ENCODE results near the gene ANKRD62. TPM values are rescaled to one million over a fixed set of nuclear protein-coding genes. Genes with fewer than 3 reads are reported as not detected.

ANKRD62 gene
- total RNA-seq, 2 experiments from 2014 or later = not detected

DNA sequence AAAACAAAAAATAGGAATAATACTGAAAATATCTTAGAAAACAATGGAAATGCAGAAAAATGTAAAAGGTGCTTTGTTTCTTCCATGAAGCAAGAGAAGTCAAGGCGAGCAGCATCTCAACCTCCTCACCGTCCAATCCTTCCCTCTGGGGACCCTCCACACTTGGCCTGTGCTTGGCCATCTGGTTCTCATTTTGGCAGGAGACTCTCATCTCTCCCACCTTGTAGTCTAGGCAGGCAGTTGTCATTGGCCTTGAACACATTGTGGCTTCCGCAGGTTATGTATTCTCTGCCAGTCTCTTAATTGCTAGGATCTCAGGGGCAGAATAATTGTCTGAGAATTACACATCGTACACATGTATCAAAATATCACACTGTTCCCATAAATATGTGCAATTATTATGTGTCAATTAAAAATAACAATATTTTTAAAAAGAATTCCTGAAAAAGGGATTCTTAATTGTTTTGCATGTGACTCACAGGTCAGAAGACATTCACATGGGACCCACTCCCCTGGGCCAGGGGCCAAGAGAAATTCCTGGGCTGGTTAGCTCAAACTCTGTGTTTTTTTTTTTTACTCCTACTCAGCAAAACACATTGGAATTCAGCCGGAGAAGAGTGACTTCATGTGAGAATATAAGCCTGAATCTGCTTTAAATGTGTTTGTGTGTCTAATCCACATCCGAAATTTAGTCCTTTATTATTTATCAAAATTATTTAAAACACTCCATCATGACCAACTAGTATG lies 14.0 kb upstream of the ANKRD62 start:
- H3K36me3 ChIP-seq (ENCODE audit: insufficient read depth, low read length) = no peaks in the 10 kb centered on the region
- no peak overlapping the region for H3K4me3 ChIP-seq (ENCODE audit: low read length)
- TF ChIP-seq, protein P1, sequence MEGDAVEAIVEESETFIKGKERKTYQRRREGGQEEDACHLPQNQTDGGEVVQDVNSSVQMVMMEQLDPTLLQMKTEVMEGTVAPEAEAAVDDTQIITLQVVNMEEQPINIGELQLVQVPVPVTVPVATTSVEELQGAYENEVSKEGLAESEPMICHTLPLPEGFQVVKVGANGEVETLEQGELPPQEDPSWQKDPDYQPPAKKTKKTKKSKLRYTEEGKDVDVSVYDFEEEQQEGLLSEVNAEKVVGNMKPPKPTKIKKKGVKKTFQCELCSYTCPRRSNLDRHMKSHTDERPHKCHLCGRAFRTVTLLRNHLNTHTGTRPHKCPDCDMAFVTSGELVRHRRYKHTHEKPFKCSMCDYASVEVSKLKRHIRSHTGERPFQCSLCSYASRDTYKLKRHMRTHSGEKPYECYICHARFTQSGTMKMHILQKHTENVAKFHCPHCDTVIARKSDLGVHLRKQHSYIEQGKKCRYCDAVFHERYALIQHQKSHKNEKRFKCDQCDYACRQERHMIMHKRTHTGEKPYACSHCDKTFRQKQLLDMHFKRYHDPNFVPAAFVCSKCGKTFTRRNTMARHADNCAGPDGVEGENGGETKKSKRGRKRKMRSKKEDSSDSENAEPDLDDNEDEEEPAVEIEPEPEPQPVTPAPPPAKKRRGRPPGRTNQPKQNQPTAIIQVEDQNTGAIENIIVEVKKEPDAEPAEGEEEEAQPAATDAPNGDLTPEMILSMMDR (IDR thresholded peaks at IDR 0.05) = no peak
- Mint-ChIP-seq H3K27ac (no peak overlapping the region), H3K9me3 (no peaks in the 10 kb centered on the region), H3K4me3 (no peak overlapping the region), H3K36me3 (ENCODE audit: low read depth) (no peaks in the 10 kb centered on the region), H3K4me1 (ENCODE audit: low read depth) (no peaks in the 10 kb centered on the region), H3K27me3 (peaks cover 24% of the 10 kb centered on the region)
- intact Hi-C loops (cut with DNase I, micrococcal nuclease) = no loop called here
- ATAC-seq (ENCODE audit: poor library complexity) (no peak), DNase-seq (no peak)
- H3K27me3 ChIP-seq (ENCODE audit: control insufficient read depth in 1 of 2, insufficient read depth in 2 of 2, low read length in 2 of 2) = peaks cover 0 to 3% of the 10 kb centered on the region in 2 experiments
- no peak overlapping the region for H3K27ac ChIP-seq (ENCODE audit: low read depth in 1 of 2, low read length in 2 of 2)
- ChIA-PET CTCF (no interaction called here), POLR2A (no interaction called here)
- no peaks in the 10 kb centered on the region for H3K9me3 ChIP-seq (ENCODE audit: control insufficient read depth in 1 of 2, insufficient read depth in 1 of 2, low read length in 2 of 2)
- H3K4me1 ChIP-seq (ENCODE audit: insufficient read depth, low read length) = no peaks in the 10 kb centered on the region

DNA sequence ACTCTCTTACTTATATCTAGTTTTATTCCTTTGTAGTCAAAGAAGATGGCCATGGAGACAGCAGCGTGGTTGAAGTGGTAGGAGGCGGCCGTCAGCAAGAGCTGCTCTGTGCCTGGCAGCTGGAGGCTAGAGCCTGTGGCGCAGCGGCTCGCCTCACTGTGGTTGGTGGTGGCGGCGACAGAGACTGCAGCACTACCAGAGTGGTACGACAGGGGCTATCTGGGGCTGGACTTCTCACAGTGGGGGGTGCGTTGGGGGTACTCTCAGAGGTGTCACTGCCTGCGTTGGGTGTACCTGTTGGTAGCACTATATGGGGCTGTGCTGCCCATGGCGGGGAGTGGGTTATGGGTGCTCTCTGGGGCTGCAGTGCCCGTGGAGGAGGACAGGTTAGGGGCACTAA lies 8.5 kb upstream of the ANKRD62 start:
- H3K36me3 Mint-ChIP-seq (ENCODE audit: low read depth) = no peaks in the 10 kb centered on the region
- Histone ChIP-seq H3K9me3 (ENCODE audit: control insufficient read depth in 1 of 2, insufficient read depth in 1 of 2, low read length in 2 of 2) (peaks cover 0 to 5% of the 10 kb centered on the region in 2 experiments), H3K4me1 (ENCODE audit: insufficient read depth, low read length) (no peaks in the 10 kb centered on the region), H3K27ac (ENCODE audit: low read depth in 1 of 2, low read length in 2 of 2) (no peak overlapping the region), H3K4me3 (ENCODE audit: low read length) (no peak overlapping the region), H3K27me3 (ENCODE audit: control insufficient read depth in 1 of 2, insufficient read depth in 2 of 2, low read length in 2 of 2) (no peaks in the 10 kb centered on the region), H3K36me3 (ENCODE audit: insufficient read depth, low read length) (no peaks in the 10 kb centered on the region)
- H3K4me3 Mint-ChIP-seq = no peak overlapping the region
- ATAC-seq (ENCODE audit: poor library complexity) (no peak), DNase-seq (no peak)
- H3K27ac Mint-ChIP-seq = no peak overlapping the region
- H3K27me3 Mint-ChIP-seq = peaks cover 4% of the 10 kb centered on the region
- H3K9me3 Mint-ChIP-seq = no peaks in the 10 kb centered on the region
- ChIA-PET POLR2A (no interaction called here), CTCF (no interaction called here)
- H3K4me1 Mint-ChIP-seq (ENCODE audit: low read depth) = no peaks in the 10 kb centered on the region
- intact Hi-C loops (cut with DNase I, micrococcal nuclease) = no loop called here
- TF ChIP-seq, protein P1 (IDR thresholded peaks at IDR 0.05) = no peak

DNA sequence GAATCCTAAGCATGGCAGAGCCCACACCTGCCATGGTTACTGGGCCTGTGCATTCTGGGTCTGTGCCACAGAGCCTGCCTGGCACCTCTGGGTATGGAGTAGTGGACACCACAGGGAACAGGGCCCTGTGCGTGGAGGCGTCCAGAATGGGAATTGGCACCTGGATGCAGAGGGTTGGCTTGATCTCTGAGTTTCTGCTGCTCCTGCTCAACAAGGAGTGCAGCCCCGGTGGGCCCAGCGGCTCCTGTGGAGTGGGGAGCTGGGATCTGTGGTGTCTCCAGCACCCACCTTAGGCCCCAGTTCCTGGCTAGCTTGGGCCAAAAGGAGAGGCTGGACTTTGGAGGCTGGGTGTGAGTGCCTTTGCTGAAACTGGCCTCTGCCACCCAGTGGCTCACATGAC lies 7.9 kb upstream of the ANKRD62 start:
- TF ChIP-seq, protein P1 (IDR thresholded peaks at IDR 0.05) = no peak
- no peaks in the 10 kb centered on the region for H3K9me3 Mint-ChIP-seq
- intact Hi-C loops (cut with DNase I, micrococcal nuclease) = no loop called here
- no peak overlapping the region for H3K4me3 ChIP-seq (ENCODE audit: low read length)
- no peak overlapping the region for H3K4me3 Mint-ChIP-seq
- no peaks in the 10 kb centered on the region for H3K36me3 ChIP-seq (ENCODE audit: insufficient read depth, low read length)
- ChIA-PET CTCF (no interaction called here), POLR2A (no interaction called here)
- peaks cover 0 to 5% of the 10 kb centered on the region in 2 experiments for H3K9me3 ChIP-seq (ENCODE audit: control insufficient read depth in 1 of 2, insufficient read depth in 1 of 2, low read length in 2 of 2)
- H3K27me3 ChIP-seq (ENCODE audit: control insufficient read depth in 1 of 2, insufficient read depth in 2 of 2, low read length in 2 of 2) = no peaks in the 10 kb centered on the region
- no peaks in the 10 kb centered on the region for H3K4me1 Mint-ChIP-seq (ENCODE audit: low read depth)
- no peaks in the 10 kb centered on the region for H3K4me1 ChIP-seq (ENCODE audit: insufficient read depth, low read length)
- no peaks in the 10 kb centered on the region for H3K36me3 Mint-ChIP-seq (ENCODE audit: low read depth)
- no peak for DNase-seq
- H3K27ac Mint-ChIP-seq = no peak overlapping the region
- no peak for ATAC-seq (ENCODE audit: poor library complexity)
- peaks cover 9% of the 10 kb centered on the region for H3K27me3 Mint-ChIP-seq
- H3K27ac ChIP-seq (ENCODE audit: low read depth in 1 of 2, low read length in 2 of 2) = no peak overlapping the region

All from CD4-positive, alpha-beta T cell (primary cell).